Fibroblast of skin of abdomen (primary cell): Measurements from ENCODE around the gene ASPG. TPM values are rescaled to one million over a fixed set of nuclear protein-coding genes. Genes with fewer than 3 reads are reported as not detected.

ENCODE experiments used
- DNase-seq: peaks from one replicate; pipeline ENCODE4 v3.0.0-alpha.2; 2013
- polyA plus RNA-seq, 2 experiments: library from polyadenylated mRNA; unstranded; fragments of 120-200 nt; gene quantifications; one replicate each; pipeline ENCODE4 v1.2.1, GENCODE V29; 2013; ENCODE audit not compliant: insufficient read length in 2 of 2

Gene ASPG
- polyA plus RNA-seq (2013, experiment 1 of 2; ENCODE audit: insufficient read length): not detected
- not detected for polyA plus RNA-seq (2013, experiment 2 of 2; ENCODE audit: insufficient read length)

GRCh38 chr14:104085032-104085888, at the start of gene ASPG:
Gene ASPG, plus strand, starts transcription at chr14:104085700. Its CDS starts 71 bp downstream, at chr14:104085771.
- DNase-seq: no peak

- no peak for DNase-seq
These were observed 49.3 kb upstream of the ASPG start for GRCh38 chr14:104036212-104036611.

- DNase-seq: no peak
These were observed 48.4 kb upstream of the ASPG start for GRCh38 chr14:104037074-104037473.

- no peak for DNase-seq
These were observed 47.6 kb upstream of the ASPG start for GRCh38 chr14:104037903-104038302.

- DNase-seq: no peak
These were observed 46.3 kb upstream of the ASPG start for GRCh38 chr14:104039214-104039613.

GRCh38 chr14:104040539-104040938, 45.0 kb upstream of the ASPG start:
- DNase-seq: no peak

GRCh38 chr14:104041430-104042104, 43.9 kb upstream of the ASPG start:
- no peak for DNase-seq

- no peak for DNase-seq
These were observed 41.5 kb upstream of the ASPG start for GRCh38 chr14:104044016-104044415.

GRCh38 chr14:104047761-104048160, 37.7 kb upstream of the ASPG start:
- no peak for DNase-seq

- DNase-seq: no peak
These were observed 36.6 kb upstream of the ASPG start for GRCh38 chr14:104048758-104049507.

- DNase-seq: no peak
These were observed 35.8 kb upstream of the ASPG start for GRCh38 chr14:104049576-104050240.

- DNase-seq: no peak
These were observed 34.2 kb upstream of the ASPG start for GRCh38 chr14:104051092-104051813.

- DNase-seq: no peak
These were observed 31.1 kb upstream of the ASPG start for GRCh38 chr14:104054222-104054905.

GRCh38 chr14:104062281-104062680, 23.2 kb upstream of the ASPG start:
- DNase-seq: no peak

GRCh38 chr14:104064003-104064402, 21.5 kb upstream of the ASPG start:
- DNase-seq: no peak

GRCh38 chr14:104066279-104066678, 19.2 kb upstream of the ASPG start:
- DNase-seq: no peak

- no peak for DNase-seq
These were observed 18.7 kb upstream of the ASPG start for GRCh38 chr14:104066719-104067295.

GRCh38 chr14:104069541-104069940, 16.0 kb upstream of the ASPG start:
- DNase-seq: no peak

- DNase-seq: no peak
These were observed 12.9 kb upstream of the ASPG start for GRCh38 chr14:104072586-104072985.

GRCh38 chr14:104073764-104074163, 11.7 kb upstream of the ASPG start:
- DNase-seq: no peak
